SK-N-SH (cell line): ENCODE data around the gene MYO3A. TPM values are rescaled to one million over a fixed set of nuclear protein-coding genes. Genes with fewer than 3 reads are reported as not detected.

Experiments used
- CTCF ChIA-PET: fragments of 300-600, 350-600 bp; formaldehyde crosslinking; extraction: SDS; loops from one replicate; lab custom pipeline; 2021; lab: Yijun Ruan, JAX
- POLR2A ChIA-PET: fragments of 350-600 bp; sonication (Branson Sonifier 250); formaldehyde crosslinking; extraction: SDS; loops from one replicate; lab custom pipeline; 2020; ENCODE audit warnings: antibody characterized with exemption, inconsistent platforms; lab: Yijun Ruan, JAX
- DNase-seq: peaks from one replicate; pipeline ENCODE4 v3.0.0; 2012
- H2AFZ ChIP-seq: fragments of 200-600 bp; sonication (generic); 2 replicates; pipeline ENCODE4 v1.8.1; 2016; ENCODE audit warnings: antibody characterized with exemption, mild to moderate bottlenecking, low read depth
- H3F3A ChIP-seq: fragments of 200-600 bp; sonication (generic); replicated peaks from 2 replicates; pipeline ENCODE3; 2016; ENCODE audit warnings: antibody characterized with exemption, mild to moderate bottlenecking; ENCODE audit not compliant: insufficient read depth
- H3K27ac ChIP-seq, 2 experiments: fragments of 200-500 bp in 1 of 2; fragments of 200-600 bp in 1 of 2; sonication (Bioruptor generic) in 1 of 2; sonication (generic), shearing (Covaris generic) in 1 of 2; 2 replicates each; pipeline versions ENCODE4 v1.5.1 to v1.6.1; 2014 to 2016; ENCODE audit warnings: low read depth in 2 of 2, inconsistent platforms in 1 of 2, low read length in 1 of 2, mild to moderate bottlenecking in 1 of 2, mixed read lengths in 1 of 2
- H3K27me3 ChIP-seq: fragments of 200-600 bp; sonication (generic), shearing (Covaris generic); 2 replicates; pipeline ENCODE4 v1.6.1; 2016; ENCODE audit warnings: mixed run types; ENCODE audit not compliant: insufficient read depth
- H3K36me3 ChIP-seq, 2 experiments: fragments of 200-500 bp in 1 of 2; fragments of 200-600 bp in 1 of 2; sonication (Bioruptor generic) in 1 of 2; sonication (generic) in 1 of 2; replicated peaks in 1 of 2; 2 replicates each; pipeline versions ENCODE3 to v1.5.1; 2014 to 2016; ENCODE audit warnings: low read length in 1 of 2, mild to moderate bottlenecking in 1 of 2; ENCODE audit not compliant: insufficient read depth in 2 of 2, control insufficient read depth in 1 of 2
- H3K4me1 ChIP-seq, 2 experiments: fragments of 200-500 bp in 1 of 2; fragments of 200-600 bp in 1 of 2; sonication (Bioruptor generic) in 1 of 2; sonication (generic), shearing (Covaris generic) in 1 of 2; 2 replicates each; pipeline versions ENCODE4 v1.5.1 to v1.6.1; 2014 to 2016; ENCODE audit warnings: low read depth in 1 of 2, low read length in 1 of 2, mixed run types in 1 of 2; ENCODE audit not compliant: insufficient read depth in 2 of 2, control insufficient read depth in 1 of 2
- H3K4me2 ChIP-seq: fragments of 200-600 bp; sonication (generic), shearing (Covaris generic); 2 replicates; pipeline ENCODE4 v1.6.1; 2017; ENCODE audit warnings: mixed run types
- H3K4me3 ChIP-seq, 2 experiments: fragments of 200-500 bp in 1 of 2; fragments of 200-600 bp in 1 of 2; sonication (Bioruptor generic) in 1 of 2; sonication (generic), shearing (Covaris generic) in 1 of 2; 2 replicates each; pipeline versions ENCODE4 v1.5.1 to v1.8.1; 2014 to 2016; ENCODE audit warnings: low read depth in 2 of 2, inconsistent platforms in 1 of 2, low read length in 1 of 2, mild to moderate bottlenecking in 1 of 2, mixed read lengths in 1 of 2, moderate library complexity in 1 of 2
- H3K79me2 ChIP-seq: fragments of 200-600 bp; sonication (generic); 2 replicates; pipeline ENCODE4 v1.8.1; 2017; ENCODE audit warnings: mild to moderate bottlenecking; ENCODE audit not compliant: insufficient read depth
- H3K9ac ChIP-seq: fragments of 200-600 bp; sonication (generic); 2 replicates; pipeline ENCODE4 v1.6.1; 2017; ENCODE audit warnings: mixed run types
- H3K9me2 ChIP-seq: fragments of 200-600 bp; sonication (generic); 2 replicates; pipeline ENCODE4 v1.6.1; 2017; ENCODE audit warnings: mixed run types
- H3K9me3 ChIP-seq: fragments of 200-600 bp; sonication (generic); 2 replicates; pipeline ENCODE4 v1.6.1; 2017; ENCODE audit warnings: mixed run types, mild to moderate bottlenecking, moderate library complexity
- H4K20me1 ChIP-seq: fragments of 200-600 bp; sonication (generic); 2 replicates; pipeline ENCODE4 v1.6.1; 2017; ENCODE audit warnings: mild to moderate bottlenecking, mixed run types; ENCODE audit not compliant: insufficient read depth
- CHD2 ChIP-seq: fragments of 150-350 bp; IDR thresholded peaks from 2 replicates; pipeline ENCODE4 v1.6.1; 2018; ENCODE audit warnings: low read length; ENCODE audit not compliant: partially characterized antibody
- CTCF ChIP-seq: fragments of 200-600 bp; sonication (generic); IDR thresholded peaks from 2 replicates; pipeline ENCODE4 v1.6.1; 2017; ENCODE audit warnings: antibody characterized with exemption, mild to moderate bottlenecking, moderate library complexity
- ELF1 ChIP-seq: IDR thresholded peaks from 2 replicates; pipeline ENCODE4 v1.4.0; 2012
- EP300 ChIP-seq, 2 experiments: IDR thresholded peaks; 2 replicates each; pipeline versions ENCODE4 v1.4.0 to v1.6.1; 2012; ENCODE audit warnings: borderline replicate concordance in 1 of 2, low read depth in 1 of 2, low read length in 1 of 2
- FOSL2 ChIP-seq: IDR thresholded peaks from 2 replicates; pipeline ENCODE4 v1.4.0; 2012; ENCODE audit warnings: low read depth, mild to moderate bottlenecking, moderate library complexity, borderline replicate concordance
- FOXM1 ChIP-seq: IDR thresholded peaks from 2 replicates; pipeline ENCODE4 v1.4.0; 2012; ENCODE audit warnings: low read depth, mild to moderate bottlenecking
- GABPA ChIP-seq: IDR thresholded peaks from 2 replicates; pipeline ENCODE4 v1.4.0; 2012; ENCODE audit warnings: low read depth, mild to moderate bottlenecking
- GATA2 ChIP-seq: sonication (generic); formaldehyde crosslinking; IDR thresholded peaks from 2 replicates; pipeline ENCODE4 v1.5.0; 2020; ENCODE audit warnings: mild to moderate bottlenecking, missing genetic modification reagents
- JUND ChIP-seq: IDR thresholded peaks from 2 replicates; pipeline ENCODE4 v1.4.0; 2012
- NFIC ChIP-seq: IDR thresholded peaks from 2 replicates; pipeline ENCODE4 v1.4.0; 2012; ENCODE audit warnings: borderline replicate concordance
- PBX3 ChIP-seq: IDR thresholded peaks from 2 replicates; pipeline ENCODE4; 2012
- POLR2AphosphoS5 ChIP-seq: IDR thresholded peaks from 2 replicates; pipeline ENCODE4 v1.6.1; 2012; ENCODE audit warnings: low read depth, low read length
- RXRA ChIP-seq: IDR thresholded peaks from 2 replicates; pipeline ENCODE4 v1.4.0; 2012; ENCODE audit warnings: low read depth, mild to moderate bottlenecking, borderline replicate concordance
- SIN3A ChIP-seq: IDR thresholded peaks from 2 replicates; pipeline ENCODE4 v1.6.1; 2012; ENCODE audit warnings: low read depth, mild to moderate bottlenecking, low read length, moderate library complexity, borderline replicate concordance
- TAF1 ChIP-seq: IDR thresholded peaks from 2 replicates; pipeline ENCODE4 v1.6.1; 2012; ENCODE audit warnings: low read depth, mild to moderate bottlenecking, low read length, moderate library complexity, borderline replicate concordance
- TCF12 ChIP-seq: IDR thresholded peaks from 2 replicates; pipeline ENCODE4 v1.4.0; 2012
- TEAD4 ChIP-seq: IDR thresholded peaks from 2 replicates; pipeline ENCODE4 v1.4.0; 2012; ENCODE audit warnings: mild to moderate bottlenecking, borderline replicate concordance; ENCODE audit not compliant: insufficient read depth
- USF2 ChIP-seq: fragments of 150-350 bp; IDR thresholded peaks from 2 replicates; pipeline ENCODE4 v1.6.1; 2017; ENCODE audit warnings: antibody characterized with exemption, low read length, low read depth, borderline replicate concordance
- WGBS: methylation state at CpG from one replicate; pipeline ENCODE4 v1.1.6; 2017; ENCODE audit warnings: low lambda C conversion rate; 5-methylcytosine and 5-hydroxymethylcytosine counted together
- polyA plus RNA-seq, 3 experiments: library from polyadenylated mRNA; depleted of rRNA; stranded (reverse); fragments of >200 nt; gene quantifications; 2 replicates each; pipeline ENCODE4 v1.2.3, GENCODE V29; 2012

MYO3A gene
- polyA plus RNA-seq, 1 of the 3 experiments (the other 2 are of a cell fraction): not detected

- WGBS: 0% methylated on average over 1 of the region's 1 CpG
- ChIA-PET POLR2A (no interaction called here), CTCF (interaction anchor here (0.6 kb wide), 1 partner anchor 16 kb away, joined by 3 read pairs; no protein-coding TSS in a partner anchor)
- no peaks in the 10 kb centered on the region for H3F3A ChIP-seq
- no peaks in the 10 kb centered on the region for H3K9me2 ChIP-seq
- no peak overlapping the region for H2AFZ ChIP-seq
- H3K9ac ChIP-seq: no peak overlapping the region
- no peak overlapping the region for H3K4me2 ChIP-seq
- H3K9me3 ChIP-seq: no peaks in the 10 kb centered on the region
- H3K27me3 ChIP-seq: no peaks in the 10 kb centered on the region
- H3K4me1 ChIP-seq: no peaks in the 10 kb centered on the region
- no peaks in the 10 kb centered on the region for H3K79me2 ChIP-seq
- H3K4me3 ChIP-seq: no peak overlapping the region
- H3K27ac ChIP-seq: no peak overlapping the region
- no peaks in the 10 kb centered on the region for H4K20me1 ChIP-seq
- TF ChIP-seq TEAD4: no peak
- no peak for TF ChIP-seq NFIC
- no peak for TF ChIP-seq GATA2 (CRISPR knock-in tag)
- TF ChIP-seq ELF1: no peak
- TF ChIP-seq TCF12: no peak
- no peak for TF ChIP-seq RXRA
- no peak for TF ChIP-seq EP300 (IDR thresholded peaks at IDR 0.05; ENCODE audit: borderline replicate concordance in 1 of 2, low read depth in 1 of 2, low read length in 1 of 2)
- no peak for TF ChIP-seq TAF1
- no peak for TF ChIP-seq USF2
- TF ChIP-seq JUND: no peak
- TF ChIP-seq CTCF: no peak
- TF ChIP-seq POLR2AphosphoS5: no peak
- no peak for TF ChIP-seq FOXM1
- TF ChIP-seq SIN3A: no peak
- TF ChIP-seq GABPA: no peak
- no peak for TF ChIP-seq FOSL2
- no peak for TF ChIP-seq CHD2
- DNase-seq: no peak
- no peaks in the 10 kb centered on the region for H3K36me3 ChIP-seq
These were observed 156.7 kb downstream of the MYO3A start for GRCh38 chr10:26090762-26091161.

GRCh38 chr10:26093229-26093628 is 159.2 kb downstream of the MYO3A start:
- H2AFZ ChIP-seq: no peak overlapping the region
- POLR2A ChIA-PET: no interaction called here
- no peak overlapping the region for H3K4me2 ChIP-seq

More at GRCh38 chr10:26093229-26093628, 159.2 kb downstream of the MYO3A start:
- Histone ChIP-seq H3K79me2 (no peaks in the 10 kb centered on the region), H3K9ac (no peak overlapping the region), H3K27me3 (no peaks in the 10 kb centered on the region), H3K36me3 (no peaks in the 10 kb centered on the region), H3K9me3 (no peaks in the 10 kb centered on the region), H3F3A (no peaks in the 10 kb centered on the region), H3K9me2 (no peaks in the 10 kb centered on the region), H3K4me1 (no peaks in the 10 kb centered on the region), H3K4me3 (no peak overlapping the region), H3K27ac (no peak overlapping the region), H4K20me1 (no peaks in the 10 kb centered on the region)
- 0% methylated on average over 1 of the region's 1 CpG for WGBS
- TF ChIP-seq JUND (no peak), PBX3 (no peak), ELF1 (no peak), NFIC (no peak)
- no peak for DNase-seq
- CTCF ChIA-PET: no interaction called here
